Hematopoietic multipotent progenitor cell treated with erythropoietin and hydrocortisone succinate and interleukin-3 and kit ligand, for 15 days (in vitro differentiated cells): ENCODE data around the gene WDR70.
"Not testable (repeated sequence)": the region's sequence is repeated elsewhere in the genome, so short reads cannot be mapped to it uniquely, and the experiment has no call there.

Source experiments
- DNase-seq: peaks from one replicate; pipeline ENCODE4 v3.0.0-alpha.2; 2015; ENCODE audit warnings: low spot score

WDR70 gene

DNA sequence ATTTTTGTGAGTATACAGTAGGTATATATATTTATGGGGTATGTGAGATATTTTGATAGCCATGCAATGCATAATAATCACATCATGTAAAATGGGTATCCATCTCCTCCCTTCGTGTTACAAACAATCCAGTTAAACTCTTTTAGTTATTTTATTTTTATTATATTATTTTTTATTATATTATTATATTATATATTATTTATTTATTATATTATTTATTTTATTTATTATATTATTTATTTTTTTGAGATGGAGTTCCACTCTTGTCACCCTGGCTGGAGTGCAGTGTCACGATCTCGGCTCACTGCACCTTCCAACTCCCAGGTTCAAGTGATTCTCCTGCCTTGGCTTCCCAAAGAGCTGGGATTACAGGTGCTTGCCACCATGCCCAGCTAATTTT lies 138.6 kb downstream of the WDR70 start:
- DNase-seq: no peak

DNA sequence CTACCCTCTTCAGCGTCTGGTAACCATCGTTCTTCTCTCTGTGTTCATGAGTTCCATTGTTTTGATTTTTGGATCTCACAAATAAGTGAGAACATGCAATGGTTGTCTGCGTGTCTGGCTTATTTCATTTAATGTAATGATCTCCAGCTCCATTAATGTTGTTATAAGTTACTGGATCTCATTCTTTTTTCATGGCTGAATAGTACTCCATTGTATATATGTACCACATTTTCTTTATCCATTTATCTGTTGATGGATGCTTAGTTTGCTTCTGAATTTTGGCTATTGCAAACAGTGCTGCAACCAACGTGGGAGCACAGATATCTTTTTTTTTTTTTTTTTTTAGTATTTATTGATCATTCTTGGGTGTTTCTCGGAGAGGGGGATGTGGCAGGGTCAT lies 139.2 kb downstream of the WDR70 start:
- DNase-seq: not testable (repeated sequence)

DNA sequence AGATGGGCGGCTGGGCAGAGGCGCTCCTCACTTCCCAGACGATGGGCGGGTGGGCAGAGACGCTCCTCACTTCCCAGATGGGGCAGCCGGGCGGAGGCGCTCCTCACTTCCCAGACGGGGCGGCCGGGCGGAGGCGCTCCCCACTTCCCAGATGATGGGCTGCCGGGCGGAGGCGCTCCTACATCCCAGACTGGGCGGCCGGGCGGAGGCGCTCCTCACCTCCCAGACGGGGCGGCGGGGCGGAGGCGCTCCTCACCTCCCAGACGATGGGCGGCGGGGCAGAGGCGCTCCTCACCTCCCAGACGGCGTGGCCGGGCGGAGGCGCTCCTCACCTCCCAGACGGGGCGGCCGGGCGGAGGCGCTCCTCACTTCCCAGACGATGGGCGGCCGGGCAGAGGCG lies 140.2 kb downstream of the WDR70 start:
- DNase-seq: no peak

DNA sequence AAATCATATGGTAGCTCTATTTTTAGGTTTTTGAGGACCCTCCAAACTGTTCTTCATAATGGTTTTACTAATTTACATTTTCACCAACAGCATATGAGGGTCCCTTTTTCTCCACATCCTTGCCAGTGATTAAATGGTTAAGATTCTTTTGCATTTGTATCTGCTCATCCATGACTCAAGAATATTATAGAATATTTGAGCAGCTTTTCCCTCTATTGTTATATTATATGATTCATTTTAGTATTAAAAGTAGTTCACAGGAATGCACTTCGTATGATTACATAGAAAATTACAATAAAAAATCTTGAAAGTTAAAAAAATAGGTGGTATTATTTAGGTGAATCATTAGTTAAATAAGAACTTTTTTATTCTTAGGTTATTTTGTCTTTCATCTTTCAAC lies 140.7 kb downstream of the WDR70 start:
- DNase-seq: no peak

DNA sequence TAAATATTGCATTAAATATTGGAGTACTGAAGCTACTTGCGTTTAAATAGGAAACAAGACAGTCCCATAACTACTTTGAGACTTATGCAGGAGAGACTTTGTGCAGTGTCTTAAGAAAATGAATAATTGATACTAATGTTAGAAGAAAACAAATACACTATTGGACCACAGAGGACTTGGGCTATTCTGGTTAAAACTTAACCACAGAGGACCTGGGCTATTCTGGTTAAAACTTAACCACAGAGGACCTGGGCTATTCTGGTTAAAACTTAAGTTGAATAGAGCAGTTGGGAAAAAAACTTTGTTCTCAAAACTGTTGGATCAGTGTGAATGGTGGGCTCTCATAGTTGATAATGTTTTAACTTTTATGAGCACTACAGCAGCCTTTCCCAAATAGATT lies 141.7 kb downstream of the WDR70 start:
- no peak for DNase-seq

DNA sequence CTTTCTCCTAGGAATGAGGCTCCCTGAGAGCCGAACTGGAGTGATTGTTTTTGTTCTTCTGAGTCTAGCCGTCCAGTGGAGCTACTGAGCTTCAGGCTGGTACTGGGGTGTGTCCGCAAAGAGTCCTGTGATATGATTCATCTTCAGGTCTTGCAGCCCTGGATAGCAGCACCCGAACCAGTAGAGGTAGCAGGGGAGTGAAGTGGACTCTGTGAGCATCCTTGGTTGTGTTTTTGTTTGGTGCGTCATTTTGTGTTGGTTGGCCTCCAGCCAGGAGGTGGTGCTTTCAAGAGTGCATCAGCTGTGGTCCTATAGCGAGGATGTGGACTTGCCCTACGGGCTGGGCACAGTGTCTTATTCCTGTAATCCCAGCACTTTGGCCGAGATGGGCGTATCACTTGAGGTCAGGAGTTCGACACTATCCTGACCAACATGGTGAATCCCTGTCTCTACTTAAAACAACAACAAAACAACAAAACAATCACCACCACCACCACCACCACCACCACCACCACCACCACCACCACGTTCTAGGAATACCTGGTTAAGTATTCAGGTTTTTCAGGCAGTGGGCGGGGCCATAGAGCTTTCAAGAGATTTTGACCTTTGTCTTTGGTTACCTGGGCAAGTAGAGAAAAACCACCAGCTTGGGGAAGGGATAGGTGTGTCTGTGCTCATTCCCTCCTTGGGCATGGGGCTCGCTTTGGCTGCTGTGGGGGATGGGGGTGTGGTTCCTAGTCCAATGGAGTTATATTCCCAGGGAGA lies 154.0 kb downstream of the WDR70 start:
- DNase-seq: no peak

DNA sequence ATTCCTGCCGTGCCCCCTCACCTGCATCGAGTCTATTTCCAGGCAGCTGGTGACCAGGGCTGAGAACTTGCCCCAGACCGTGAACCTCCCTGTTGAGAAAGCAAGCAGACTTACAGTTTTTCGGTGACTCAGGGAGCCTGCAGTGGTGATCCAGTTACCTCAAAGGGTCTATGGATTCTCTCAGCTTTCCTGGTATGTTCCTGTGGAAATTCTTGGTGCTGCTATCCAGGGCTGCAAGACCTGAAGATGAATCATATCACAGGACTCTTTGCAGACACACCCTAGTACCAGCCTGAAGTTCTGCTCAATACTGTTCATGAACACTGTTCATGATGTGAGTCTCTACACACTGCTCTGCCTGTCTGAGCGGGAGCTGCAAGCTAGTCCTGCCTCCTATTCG lies 154.7 kb downstream of the WDR70 start:
- DNase-seq: no peak

DNA sequence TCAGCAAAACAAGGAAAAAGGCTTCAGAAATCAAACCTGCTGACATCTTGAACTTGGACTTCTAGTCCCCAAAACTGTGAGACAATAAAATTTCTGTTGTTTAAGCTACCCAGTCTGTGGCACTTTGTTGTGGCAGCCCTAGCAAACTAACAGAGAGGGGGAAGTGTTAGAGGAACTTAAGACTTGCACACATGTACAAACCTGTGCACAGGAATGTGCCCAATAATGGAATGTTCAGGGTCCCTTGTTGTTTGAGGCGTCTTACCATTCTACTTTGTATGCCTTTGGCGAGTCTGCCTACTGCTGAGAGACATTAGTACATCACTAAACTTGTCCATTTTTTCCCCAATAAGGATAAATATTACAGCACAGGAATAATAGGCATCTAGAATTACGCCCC lies 160.3 kb downstream of the WDR70 start:
- DNase-seq: no peak

DNA sequence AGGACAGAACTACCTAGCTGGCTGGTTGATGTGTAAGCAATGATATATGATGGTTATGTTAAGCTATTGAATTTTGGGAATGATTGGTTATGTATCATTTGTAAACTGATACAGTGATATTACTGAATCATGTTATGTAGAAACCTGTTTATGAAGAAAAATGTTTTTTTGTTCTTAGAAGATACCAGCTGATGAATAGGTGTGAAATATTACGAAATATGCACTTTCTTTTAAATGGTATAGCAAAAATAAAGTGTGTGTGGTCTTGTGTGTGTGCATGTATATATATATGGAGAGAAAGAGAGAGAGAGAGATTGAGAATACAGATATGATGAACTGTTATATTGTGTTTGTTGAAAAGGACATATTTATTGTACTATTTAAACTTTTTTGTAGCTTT lies 164.1 kb downstream of the WDR70 start:
- no peak for DNase-seq

DNA sequence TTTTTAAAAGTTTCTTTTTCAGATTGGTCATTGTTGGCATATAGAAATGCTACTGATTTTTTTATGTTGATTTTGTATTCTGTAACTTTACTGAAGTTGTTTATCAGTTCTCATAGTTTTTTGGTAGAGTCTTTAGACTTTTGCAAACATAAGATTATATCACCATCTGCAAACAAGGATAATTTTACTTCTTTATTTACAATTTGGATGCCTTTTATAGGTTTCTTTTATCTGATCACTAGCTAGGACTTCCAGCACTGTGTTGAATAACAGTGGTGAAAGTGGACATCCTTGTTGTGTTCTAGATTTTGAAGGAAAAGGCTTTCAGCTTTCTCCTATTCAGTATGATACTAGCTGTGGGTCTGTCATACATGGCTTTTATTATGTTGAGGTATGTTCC lies 170.3 kb downstream of the WDR70 start:
- no peak for DNase-seq

DNA sequence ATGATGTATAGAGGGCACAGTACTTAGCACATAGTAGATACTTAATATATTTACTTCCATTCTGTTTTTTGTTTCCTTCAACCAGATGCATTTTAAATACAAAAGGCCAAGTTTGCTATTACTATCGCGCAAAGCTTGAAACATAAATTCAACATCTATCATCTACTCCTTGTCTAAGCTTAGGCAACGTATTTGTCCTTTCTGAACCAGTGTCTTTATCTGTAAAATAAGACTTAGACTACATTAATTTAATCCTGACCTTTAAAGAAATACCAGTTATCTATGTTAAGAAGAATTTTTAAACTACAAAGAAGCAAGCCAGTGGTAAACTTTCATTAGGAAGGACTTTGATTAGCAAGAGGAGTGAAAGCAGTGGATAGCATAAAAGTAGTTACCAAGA lies 173.0 kb downstream of the WDR70 start:
- DNase-seq: no peak

DNA sequence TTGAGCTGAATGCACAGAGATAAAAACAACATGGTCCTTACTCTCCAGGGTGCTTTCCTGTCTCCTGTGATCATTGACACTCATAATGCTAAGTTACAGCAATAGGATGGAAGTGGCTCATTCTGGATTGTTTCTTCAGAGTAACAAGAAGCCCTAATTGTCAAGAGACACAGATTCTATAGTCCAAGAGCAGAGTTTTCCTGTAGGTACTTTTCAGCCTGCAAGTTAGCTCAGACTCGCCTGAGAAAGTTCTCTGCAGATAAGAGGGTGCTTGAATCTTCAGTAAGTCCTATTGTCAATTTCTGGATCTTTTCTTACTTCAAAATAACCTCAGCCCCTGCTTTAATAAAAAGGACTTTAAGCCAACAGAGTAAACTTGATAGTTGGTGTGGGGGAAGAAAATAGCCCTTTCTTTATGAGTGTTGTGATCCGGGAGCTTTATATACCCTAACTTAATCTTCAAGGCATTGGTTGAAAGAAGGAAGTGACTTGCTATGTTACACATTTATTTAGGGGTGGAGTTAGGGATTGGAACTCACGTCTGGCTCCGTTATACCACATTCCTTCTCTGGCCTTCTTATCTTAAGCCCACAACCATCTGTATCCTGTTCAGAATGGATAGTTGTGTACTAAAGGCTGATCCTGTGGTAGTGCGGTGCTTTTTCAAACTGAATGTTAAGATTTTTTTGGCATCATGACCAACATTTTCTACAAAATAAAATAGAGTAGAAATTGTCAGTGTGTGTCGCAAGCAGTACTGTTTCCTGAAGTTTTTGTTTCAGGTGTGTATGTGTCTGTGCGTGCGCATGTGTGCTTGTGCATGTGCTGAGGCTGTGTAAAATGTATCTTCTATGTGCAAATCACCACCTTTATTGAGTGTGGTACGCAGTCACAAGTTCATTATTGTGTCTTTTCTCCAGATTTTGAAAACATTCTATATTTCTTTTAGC lies 173.9 kb downstream of the WDR70 start:
- DNase-seq: no peak

DNA sequence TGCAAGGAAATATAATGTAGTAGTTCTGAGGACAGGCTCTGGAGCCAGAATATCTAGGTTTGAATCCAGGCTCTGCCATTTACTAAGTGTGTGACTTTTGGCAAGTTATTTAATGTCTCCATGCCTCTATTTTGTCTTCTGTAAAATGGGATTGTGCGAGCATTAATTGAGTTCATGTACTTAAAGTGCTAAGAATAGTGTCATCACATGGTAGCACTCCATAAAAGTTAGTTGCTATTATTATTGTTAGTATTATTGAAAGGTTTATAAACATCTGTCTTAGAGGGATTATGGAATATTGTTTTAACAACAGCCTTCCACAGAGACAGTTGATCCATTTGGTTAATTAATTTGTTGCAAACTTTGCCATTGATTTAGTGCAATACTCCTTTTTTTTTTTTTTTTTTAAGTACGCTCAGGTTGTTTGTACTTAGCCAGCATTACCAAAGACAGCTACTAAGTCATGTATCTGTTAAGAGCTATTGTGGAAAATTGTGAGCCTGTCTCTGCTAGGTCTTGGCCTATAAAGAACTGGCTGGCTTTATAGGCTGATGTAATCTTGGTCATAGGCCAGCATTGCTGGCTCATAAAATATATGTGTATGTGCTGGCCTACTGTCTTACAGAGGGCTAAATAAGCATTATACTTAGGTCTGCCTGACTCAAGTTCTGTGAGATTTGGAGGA lies 174.7 kb downstream of the WDR70 start:
- DNase-seq: no peak

DNA sequence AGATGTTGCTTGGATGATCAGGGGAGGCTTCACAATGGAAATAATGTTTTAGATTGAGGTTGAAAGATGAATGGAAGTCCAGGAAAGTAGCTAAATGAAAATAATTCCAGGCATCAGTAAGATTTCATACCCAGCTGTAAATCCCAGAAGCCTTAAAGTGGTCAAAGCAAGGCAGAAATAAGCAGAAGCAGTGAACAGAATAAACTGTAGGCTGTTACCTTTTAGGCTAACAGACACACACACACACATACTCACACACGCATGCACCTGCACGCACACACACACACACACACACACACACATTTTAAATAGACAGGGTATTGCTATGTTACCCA lies 175.3 kb downstream of the WDR70 start:
- DNase-seq: no peak

DNA sequence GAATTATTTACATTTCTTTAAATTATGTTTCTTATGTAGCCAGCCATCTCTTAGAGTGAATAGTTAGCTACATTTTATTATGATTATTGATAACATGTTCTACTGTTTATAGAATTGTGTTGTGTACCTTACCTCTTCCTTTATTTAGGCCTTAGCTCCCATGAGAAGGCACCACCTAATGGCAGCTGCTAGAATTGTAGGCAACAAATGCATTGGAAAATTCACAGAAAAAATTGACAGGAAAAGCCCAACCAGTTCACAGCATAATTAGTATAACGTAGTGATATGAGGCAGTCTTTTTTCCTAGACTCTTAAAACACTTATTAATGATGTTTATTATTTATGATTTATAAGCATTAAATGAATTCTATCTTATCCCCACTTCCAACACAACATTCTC lies 175.8 kb downstream of the WDR70 start:
- DNase-seq: no peak

DNA sequence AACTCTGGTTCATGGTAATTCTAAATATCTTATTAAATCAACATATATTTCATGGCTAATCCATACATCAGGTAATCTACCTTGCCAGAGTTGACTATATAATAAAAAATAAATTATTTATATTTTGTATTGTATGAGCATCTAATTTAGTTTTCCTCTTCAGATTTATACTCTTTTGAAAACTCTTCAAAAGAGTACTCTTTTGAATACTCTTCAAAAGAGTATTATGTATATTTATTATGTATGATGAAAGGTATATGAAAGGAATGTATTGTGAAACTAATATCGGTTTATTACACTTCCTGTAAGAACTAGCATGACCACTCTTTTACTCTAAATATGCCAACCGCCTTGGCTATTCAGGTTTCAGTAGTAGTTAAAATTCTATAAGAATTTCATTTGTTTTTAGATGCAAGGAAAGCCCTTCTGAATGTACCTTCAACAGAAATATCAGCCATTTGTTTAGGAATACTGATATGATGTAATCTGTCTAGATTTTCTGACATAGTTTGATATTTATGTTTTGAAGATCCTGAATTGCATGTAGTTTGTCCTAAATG lies 178.7 kb downstream of the WDR70 start:
- DNase-seq: no peak

DNA sequence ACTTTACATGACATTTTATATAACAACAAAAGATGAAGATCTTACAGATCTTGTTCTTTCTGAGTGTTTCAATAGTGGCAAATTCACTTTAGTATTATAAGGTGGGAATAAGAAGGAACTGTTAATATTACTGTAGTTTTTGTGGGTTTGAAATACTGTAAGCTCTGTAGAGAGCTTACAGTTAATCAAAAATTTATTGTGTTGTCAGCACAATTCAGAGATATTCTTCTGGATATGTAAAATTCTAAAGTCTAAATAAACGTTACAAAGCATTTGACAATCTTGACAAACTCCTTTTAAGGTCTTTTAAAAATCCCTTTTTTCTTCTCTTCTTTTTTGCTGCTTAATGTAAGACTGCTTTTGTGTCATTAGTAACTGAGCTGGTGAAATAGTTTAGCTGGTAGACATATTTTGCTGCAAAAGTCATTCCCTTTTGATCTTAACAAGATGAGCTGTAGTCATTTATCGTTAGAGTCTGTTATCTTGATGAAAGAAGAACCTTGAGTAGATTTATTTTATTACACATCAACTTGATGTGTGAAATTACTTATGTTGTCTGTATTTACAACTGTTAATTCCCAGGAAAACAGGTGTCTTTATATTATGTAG lies 186.0 kb downstream of the WDR70 start:
- no peak for DNase-seq

DNA sequence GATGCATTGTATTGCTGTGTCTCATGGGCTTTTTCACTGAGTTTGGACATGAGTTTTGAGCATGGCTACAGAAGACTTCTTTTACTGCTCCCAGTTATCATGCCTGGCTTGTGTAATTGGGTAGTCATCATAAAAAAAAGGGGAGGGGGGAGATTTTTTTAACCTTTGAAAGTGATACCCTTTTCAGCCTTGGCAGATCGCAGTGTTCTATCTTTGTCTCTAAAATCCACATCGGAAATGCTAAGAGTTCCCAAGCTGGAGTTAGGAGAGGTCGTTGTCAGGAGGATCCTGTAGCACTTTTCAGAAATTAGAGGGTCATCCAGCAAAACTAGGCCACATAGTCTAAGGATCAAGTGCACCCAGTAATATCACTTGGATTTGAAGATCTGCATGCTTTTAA lies 188.4 kb downstream of the WDR70 start:
- no peak for DNase-seq

DNA sequence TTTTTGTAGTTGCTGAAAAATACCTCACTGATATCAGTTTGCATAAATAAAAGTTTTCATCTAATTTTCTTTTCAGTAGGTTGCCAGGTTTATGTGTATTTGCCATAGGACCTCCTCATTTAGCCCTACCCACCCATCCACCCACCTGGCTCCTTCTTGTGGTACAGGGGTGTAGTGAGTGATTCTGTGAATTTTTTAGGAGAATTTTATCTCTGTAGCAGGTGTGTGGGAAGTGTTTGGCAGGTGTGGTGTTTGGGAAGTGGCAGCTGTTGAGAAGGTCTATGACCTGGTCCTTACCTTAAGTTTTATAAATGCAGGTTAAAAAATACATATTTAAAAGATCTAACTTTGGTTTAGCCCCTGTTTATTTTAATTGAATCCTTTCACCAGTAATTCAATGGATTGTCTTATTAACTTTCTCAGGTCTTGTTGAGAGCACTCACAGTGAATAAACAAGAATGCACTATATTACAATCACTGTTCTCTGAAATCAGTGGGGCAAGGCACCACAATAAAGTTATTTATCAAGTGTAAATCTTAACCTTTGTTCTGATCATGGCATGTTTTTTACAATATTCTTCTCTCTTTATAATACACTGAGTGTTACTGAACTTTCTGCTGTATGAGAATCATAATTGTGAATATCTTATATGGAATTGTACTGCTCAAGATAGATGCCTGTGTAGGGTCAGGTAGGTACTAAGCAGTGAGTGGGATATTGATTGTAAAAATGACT lies 189.1 kb downstream of the WDR70 start:
- no peak for DNase-seq

DNA sequence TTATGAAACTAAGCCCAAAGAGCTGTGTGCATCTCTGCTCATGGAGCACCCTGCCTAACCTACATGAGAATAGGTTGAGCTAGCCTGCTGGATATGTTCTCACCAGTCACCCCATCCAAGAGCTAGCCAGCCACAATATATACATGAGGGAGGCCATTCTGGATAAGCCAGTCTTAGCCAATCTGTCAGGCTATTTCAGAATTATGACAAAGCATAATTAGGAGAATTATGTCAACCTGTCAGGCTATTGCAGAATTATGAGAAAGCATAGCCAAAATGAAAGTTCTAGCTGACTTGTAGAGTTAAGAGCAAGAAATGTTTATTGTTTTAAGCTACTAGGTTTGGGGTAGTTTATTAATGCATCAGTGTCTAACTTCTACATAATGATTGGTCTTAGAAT lies 189.8 kb downstream of the WDR70 start:
- DNase-seq: no peak

DNA sequence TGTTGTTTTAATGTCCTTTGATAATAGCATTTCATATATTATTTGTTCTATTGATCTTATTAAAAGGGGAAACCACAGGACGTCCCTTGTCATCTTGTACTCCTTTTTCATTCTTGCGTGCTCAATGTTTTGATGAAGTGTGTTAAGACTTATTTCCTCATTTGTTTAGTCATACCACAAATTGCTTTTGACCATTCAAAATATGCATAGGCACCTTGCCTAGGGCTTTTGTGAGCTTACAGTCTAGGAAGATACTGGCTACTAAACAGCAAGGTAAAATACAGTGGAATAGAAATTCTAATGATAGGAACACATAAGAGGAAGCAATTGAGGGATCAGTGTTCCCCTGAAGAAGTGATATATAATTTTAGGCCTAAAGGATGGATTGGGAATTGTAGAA lies 190.3 kb downstream of the WDR70 start:
- DNase-seq: no peak

DNA sequence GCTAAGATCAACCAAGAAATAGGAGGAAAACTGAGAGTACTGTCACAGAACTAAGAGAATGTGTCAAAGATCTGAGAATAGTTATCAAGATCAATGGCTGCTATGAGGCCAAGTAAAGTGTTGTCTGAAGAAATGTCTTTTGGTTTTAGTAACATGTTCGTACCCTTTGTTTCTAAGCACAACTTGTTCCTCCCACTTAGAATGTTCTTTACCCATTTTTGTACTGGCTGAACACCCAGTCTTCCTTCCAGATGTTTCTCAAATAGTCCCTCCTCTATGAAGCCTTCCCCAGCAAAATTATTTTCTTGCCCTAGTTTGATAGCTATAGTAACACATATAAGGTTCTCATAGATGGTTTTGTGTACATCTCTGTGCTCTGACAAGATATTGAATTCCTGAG lies 191.5 kb downstream of the WDR70 start:
- no peak for DNase-seq
